ENCODE measurements around the gene CCR7.

- TF ChIP-seq POLR2A (IDR thresholded peaks at IDR 0.05), result no peak
- TF ChIP-seq, protein P1, sequence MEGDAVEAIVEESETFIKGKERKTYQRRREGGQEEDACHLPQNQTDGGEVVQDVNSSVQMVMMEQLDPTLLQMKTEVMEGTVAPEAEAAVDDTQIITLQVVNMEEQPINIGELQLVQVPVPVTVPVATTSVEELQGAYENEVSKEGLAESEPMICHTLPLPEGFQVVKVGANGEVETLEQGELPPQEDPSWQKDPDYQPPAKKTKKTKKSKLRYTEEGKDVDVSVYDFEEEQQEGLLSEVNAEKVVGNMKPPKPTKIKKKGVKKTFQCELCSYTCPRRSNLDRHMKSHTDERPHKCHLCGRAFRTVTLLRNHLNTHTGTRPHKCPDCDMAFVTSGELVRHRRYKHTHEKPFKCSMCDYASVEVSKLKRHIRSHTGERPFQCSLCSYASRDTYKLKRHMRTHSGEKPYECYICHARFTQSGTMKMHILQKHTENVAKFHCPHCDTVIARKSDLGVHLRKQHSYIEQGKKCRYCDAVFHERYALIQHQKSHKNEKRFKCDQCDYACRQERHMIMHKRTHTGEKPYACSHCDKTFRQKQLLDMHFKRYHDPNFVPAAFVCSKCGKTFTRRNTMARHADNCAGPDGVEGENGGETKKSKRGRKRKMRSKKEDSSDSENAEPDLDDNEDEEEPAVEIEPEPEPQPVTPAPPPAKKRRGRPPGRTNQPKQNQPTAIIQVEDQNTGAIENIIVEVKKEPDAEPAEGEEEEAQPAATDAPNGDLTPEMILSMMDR (IDR thresholded peaks at IDR 0.05), result no peak
Observed at GRCh38 chr17:40538936-40539705, 26.2 kb downstream of the CCR7 start.
